Superior temporal gyrus (tissue), 1 donor: Measurements from ENCODE around the gene HIVEP3.
A peak's percentile ranks its signal among the peaks of the same experiment; 100 is the strongest.

Experiments
- DNase-seq: peaks from one replicate; pipeline ENCODE4 v3.0.0-alpha.2; 2016; ENCODE audit errors: extremely low spot score

The HIVEP3 gene

GRCh38 chr1:41762251-41762650 is 156.5 kb downstream of the HIVEP3 start:
- no peak for DNase-seq

GRCh38 chr1:41758904-41759548 is 159.7 kb downstream of the HIVEP3 start:
- no peak for DNase-seq

GRCh38 chr1:41758500-41758899 is 160.2 kb downstream of the HIVEP3 start:
- DNase-seq: no peak

GRCh38 chr1:41754540-41754939 is 164.2 kb downstream of the HIVEP3 start:
- no peak for DNase-seq

GRCh38 chr1:41752514-41753170 is 166.1 kb downstream of the HIVEP3 start:
- no peak for DNase-seq

GRCh38 chr1:41751804-41752513 is 166.8 kb downstream of the HIVEP3 start:
- no peak for DNase-seq

- no peak for DNase-seq
Measured at GRCh38 chr1:41749991-41750745, 168.6 kb downstream of the HIVEP3 start.

- DNase-seq: no peak
Measured at GRCh38 chr1:41745022-41745421, 173.7 kb downstream of the HIVEP3 start.

- no peak for DNase-seq
Measured at GRCh38 chr1:41743366-41743765, 175.4 kb downstream of the HIVEP3 start.

GRCh38 chr1:41742219-41742618 is 176.5 kb downstream of the HIVEP3 start:
- no peak for DNase-seq

GRCh38 chr1:41741244-41741643 is 177.5 kb downstream of the HIVEP3 start:
- DNase-seq: no peak

GRCh38 chr1:41740630-41741239 is 178.0 kb downstream of the HIVEP3 start:
- no peak for DNase-seq

- DNase-seq: no peak
Measured at GRCh38 chr1:41740058-41740457, 178.7 kb downstream of the HIVEP3 start.

- no peak for DNase-seq
Measured at GRCh38 chr1:41739061-41739955, 179.4 kb downstream of the HIVEP3 start.

- no peak for DNase-seq
Measured at GRCh38 chr1:41738475-41738874, 180.2 kb downstream of the HIVEP3 start.

GRCh38 chr1:41738006-41738405 is 180.7 kb downstream of the HIVEP3 start:
- DNase-seq: no peak

- DNase-seq: peak; percentile 35
Measured at GRCh38 chr1:41735631-41736260, 183.0 kb downstream of the HIVEP3 start.

GRCh38 chr1:41735139-41735538 is 183.6 kb downstream of the HIVEP3 start:
- DNase-seq: no peak

GRCh38 chr1:41734201-41734970 is 184.3 kb downstream of the HIVEP3 start:
- DNase-seq: no peak

GRCh38 chr1:41733725-41734124 is 185.0 kb downstream of the HIVEP3 start:
- no peak for DNase-seq
